22Rv1 (cell line): ENCODE measurements around the gene HEG1.

Experiments
- CTCF ChIP-seq: fragments of 450-650 bp; IDR thresholded peaks from 2 replicates; pipeline ENCODE4 v1.5.1; 2017; ENCODE audit warnings: mild to moderate bottlenecking
- ZFX ChIP-seq: fragments of 450-650 bp; IDR thresholded peaks from 2 replicates; pipeline ENCODE4 v1.6.1; 2017; ENCODE audit warnings: antibody characterized with exemption, borderline replicate concordance

- no peak for TF ChIP-seq ZFX
- TF ChIP-seq CTCF: no peak
Observed at GRCh38 chr3:124974691-124975090, 81.1 kb downstream of the HEG1 start.
